ENCODE measurements around the gene BDH1. TPM values are rescaled to one million over a fixed set of nuclear protein-coding genes. Genes with fewer than 3 reads are reported as not detected.
A peak's percentile ranks its signal among the peaks of the same experiment; 100 is the strongest.

The BDH1 gene
- total and polyA plus RNA-seq, 2 of the 13 experiments (the other 11 are each of a cell fraction or from before 2014, with no cell fraction given): 21.2 to 71.9 TPM

GRCh38 chr3:197471221-197472010, 84.4 kb downstream of the BDH1 start (continued):
- no peak for TF ChIP-seq REST (IDR thresholded peaks at IDR 0.05; ENCODE audit: borderline replicate concordance in 1 of 2, low read depth in 1 of 2, low read length in 2 of 2)
- TF ChIP-seq MLX (CRISPR knock-in tag; IDR thresholded peaks at IDR 0.05): no peak
- no peak for TF ChIP-seq ZNF101 (CRISPR knock-in tag; IDR thresholded peaks at IDR 0.05; ENCODE audit: borderline replicate concordance, low read depth)
- TF ChIP-seq ZNF740 (CRISPR knock-in tag; IDR thresholded peaks at IDR 0.05): no peak
- TF ChIP-seq ETS1 (CRISPR knock-in tag; IDR thresholded peaks at IDR 0.05): no peak
- TF ChIP-seq CAMTA2 (CRISPR knock-in tag; IDR thresholded peaks at IDR 0.05; ENCODE audit: borderline replicate concordance): no peak
- peak; percentile 56; the same call in 1 of the 2 replicates for TF ChIP-seq MXD3 (CRISPR knock-in tag; IDR thresholded peaks at IDR 0.05)
- TF ChIP-seq PCBP1 (IDR thresholded peaks at IDR 0.05; ENCODE audit: borderline replicate concordance, low read depth, low read length): no peak
- no peak for TF ChIP-seq ZFP1 (CRISPR knock-in tag; IDR thresholded peaks at IDR 0.05)
- no peak for TF ChIP-seq ZNF790 (CRISPR knock-in tag; IDR thresholded peaks at IDR 0.05; ENCODE audit: borderline replicate concordance)
- TF ChIP-seq RERE (CRISPR knock-in tag; IDR thresholded peaks at IDR 0.05; ENCODE audit: low read depth): no peak
- TF ChIP-seq HIVEP1 (CRISPR knock-in tag; IDR thresholded peaks at IDR 0.05): no peak
- no peak for TF ChIP-seq ZFAT (CRISPR knock-in tag; conservative IDR thresholded peaks at IDR 0.05)
- TF ChIP-seq JARID2 (CRISPR knock-in tag; IDR thresholded peaks at IDR 0.05; ENCODE audit: insufficient replicate concordance): no peak
